ENCODE measurements around the gene ANKS3.

ANKS3 gene

DNA sequence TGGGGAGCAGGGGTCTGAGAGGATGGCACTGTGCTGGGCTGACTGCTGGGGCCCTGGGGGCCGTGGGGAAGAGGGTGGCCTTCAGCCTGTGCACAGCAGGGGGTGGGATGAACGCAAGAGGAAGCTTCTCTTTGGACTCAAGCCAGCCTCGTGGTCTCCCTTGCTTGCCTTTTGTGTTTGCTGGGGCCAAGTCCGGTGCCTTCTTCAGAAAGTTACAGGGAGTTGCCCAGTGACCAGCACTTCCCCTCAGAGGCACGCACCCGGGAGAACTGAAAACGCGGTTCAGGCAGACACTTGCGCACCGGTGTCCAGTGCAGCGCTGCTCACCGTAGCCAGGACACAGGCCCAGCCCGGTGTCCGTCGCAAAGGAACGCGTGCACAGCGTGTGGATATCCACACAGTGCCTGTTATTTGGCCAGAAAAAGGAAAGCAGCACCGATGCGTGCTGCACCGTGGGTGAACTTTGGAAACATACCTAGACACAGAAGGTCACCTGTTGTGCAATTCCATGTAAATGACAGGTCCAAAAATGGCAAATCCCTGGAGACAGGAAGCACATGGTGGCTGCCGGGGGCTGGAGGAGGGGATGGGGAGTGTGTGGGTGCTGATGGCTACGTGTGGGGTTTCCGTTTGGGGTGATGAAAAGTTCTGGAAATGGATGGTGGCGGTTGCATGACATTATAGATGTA lies 70.2 kb downstream of the ANKS3 start:
- peak; percentile 88 for DNase-seq

DNA sequence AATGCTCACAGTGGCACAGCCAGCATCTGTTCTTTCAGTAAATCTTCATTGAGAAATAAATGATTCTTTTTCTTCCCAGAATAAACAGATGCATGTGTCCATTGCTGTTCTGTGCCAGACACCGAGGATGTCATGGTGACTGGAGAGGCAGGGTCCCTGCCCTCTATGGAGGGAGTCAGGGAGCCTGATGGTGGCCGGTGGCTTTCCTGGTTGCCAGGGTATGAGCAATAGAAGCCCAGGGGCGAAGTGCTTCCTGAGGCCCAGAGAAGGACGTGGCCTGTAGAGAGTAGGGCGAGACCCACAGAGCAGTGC lies 70.7 kb downstream of the ANKS3 start:
- DNase-seq, result peak; percentile 88

DNA sequence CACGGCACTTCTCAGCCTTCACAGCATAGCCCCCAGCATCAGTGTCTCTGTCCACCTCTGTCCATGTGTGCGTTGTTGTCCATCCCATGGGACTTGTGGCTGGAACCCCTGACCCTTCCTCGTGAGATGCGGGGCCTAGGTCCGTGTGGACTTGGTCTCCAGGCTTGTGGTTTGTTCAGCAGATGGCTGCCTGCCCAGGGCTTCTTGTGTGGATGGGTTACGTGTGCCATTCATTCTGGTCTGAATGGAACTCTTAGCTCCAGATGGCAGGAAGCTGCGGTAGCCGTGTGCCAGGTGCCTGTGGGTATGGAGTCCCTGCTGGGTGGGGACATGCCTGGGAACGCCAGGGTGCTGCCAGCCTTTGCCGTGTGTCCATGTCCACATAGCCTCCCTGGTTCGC lies 72.4 kb downstream of the ANKS3 start:
- peak; percentile 95 for DNase-seq

DNA sequence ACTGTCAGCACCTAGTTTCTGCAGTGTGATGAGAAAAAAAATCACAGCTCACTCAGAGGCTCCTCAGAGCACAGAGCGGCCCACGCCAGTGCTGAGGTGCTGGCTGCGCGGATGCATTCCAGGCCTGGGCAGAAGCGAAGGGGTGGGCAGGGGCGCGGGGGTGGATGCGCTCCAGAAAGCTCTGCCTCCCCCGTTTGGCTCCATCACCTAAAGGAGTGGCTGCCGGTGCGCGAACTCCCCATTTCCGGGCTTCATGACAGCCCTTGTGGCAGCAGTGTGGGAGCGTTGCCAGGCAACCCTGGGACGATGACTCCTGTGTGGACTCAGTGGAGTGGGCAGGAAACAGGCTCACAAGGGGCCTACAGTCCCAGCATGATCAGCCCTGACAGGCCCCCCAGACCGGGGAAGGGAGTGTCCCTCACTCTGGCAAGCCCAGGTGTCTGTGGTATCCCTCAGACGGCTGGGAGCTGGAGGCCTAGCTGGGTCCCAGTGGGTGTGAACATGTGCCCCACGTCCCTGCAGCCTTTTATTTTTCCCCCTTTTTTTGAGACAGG lies 73.5 kb downstream of the ANKS3 start:
- peak; percentile 81 for DNase-seq

DNA sequence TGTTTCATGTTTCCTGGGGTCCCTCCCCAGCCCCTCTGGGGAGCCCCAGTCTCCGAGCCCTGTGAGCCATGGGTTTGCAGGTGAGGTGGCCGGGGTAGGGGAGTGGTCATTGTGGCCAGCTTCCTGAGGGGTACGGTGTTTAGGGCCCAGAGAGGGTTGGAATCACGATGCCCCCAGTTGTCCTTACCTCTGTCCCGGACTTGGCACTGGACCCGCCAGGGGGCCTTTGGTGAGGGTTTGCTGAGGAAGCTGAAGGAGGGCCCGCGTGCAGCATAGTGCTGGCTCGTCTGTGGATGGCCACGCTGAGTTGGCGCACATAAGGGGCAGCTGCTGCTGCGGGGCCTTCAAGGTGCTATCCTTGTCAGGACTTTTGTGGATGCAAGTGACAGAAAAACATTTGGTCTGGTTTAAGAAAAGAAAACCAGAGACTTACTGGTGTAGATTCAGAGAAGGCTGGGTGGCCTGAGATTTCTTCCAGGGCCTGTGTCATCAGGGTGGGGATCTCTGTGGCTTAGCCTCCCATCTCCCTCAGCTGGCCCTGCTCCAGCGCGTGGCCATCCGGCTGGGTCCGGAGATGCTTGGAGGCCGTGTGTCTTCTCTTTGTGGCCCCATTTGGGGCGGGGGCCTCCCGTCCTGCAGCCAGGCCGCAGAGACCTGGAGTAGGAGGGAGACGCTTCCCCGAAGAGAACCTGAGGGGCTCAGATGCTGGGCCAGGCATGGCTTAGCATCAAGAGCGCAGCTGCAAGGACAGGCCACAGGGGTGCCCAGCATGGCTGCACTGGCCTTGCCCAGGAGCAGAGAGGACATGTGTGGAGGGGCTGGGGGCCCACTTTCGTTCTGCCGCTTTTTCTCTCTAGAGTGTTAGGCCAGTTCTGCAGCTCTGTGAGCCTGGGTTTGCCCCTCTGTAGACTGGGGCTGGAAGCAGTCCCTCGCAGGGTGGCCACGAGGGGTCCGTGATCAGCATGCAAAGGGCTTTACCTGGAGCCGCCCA lies 74.4 kb downstream of the ANKS3 start:
- DNase-seq, result no peak

DNA sequence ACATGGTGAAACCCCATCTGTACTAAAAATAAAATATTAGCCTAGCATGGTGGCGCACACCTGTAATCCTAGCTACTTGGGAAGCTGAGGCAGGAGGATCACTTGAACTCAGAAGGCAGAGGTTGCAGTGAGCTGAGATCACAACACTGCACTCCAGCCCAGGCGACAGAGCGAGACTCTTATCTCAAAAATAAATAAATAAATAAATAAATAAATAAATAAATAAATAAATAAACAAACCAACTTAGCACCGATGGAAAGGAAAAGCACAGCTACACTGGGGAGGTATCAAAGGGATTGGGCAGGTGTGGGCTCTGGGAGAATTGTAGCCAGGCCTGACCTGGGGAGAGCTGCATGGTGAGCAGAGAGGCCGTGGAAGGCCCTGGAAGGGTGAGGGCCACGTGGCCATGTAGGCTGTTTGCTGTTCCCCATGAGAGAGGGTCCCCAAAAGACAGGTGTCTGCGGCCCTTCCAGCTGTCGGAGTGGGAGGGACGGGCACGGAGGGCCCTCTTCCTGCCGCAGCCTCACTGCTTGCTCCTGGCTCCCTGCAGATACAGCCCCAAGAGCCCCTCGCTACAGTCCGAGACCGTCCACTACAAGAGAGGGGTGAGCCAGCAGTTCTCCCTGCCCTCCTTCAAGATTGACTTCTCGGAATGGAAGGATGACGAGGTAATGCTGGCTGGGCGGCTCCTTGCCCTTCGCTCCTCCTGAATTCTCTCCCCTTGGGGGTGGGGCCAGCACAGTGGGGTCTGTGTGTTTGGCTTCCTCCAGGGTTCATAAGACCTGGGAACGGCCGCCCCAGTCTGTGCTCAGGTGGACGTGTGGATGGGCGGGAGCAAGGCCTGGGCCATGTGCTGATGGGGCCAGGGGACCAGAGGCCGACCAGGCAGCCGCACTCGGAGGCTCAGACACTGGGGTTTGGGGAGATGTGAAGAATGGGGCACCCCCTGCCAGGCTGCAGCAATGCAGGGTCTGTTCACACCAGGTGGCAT lies 77.1 kb downstream of the ANKS3 start:
- no peak for DNase-seq

DNA sequence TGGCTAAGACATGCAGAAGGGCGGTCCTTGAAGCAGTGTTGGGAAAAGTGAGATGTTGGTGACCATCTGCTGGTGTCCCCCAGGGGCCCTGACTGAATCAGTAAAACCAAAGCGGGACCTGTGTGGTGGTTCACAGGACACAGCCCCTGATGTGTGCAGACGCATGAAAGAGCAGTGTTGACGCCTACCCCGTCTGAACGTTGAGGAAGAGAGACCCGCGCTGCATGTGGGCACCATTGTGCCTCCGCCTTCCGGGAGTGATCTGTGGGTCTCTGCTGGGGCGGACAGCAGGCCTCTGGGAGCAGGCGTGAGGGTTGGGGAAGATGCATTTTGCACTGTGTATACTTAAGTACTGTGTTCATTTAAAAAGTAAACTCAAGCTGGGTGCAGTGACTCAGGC lies 77.8 kb downstream of the ANKS3 start:
- no peak for DNase-seq

DNA sequence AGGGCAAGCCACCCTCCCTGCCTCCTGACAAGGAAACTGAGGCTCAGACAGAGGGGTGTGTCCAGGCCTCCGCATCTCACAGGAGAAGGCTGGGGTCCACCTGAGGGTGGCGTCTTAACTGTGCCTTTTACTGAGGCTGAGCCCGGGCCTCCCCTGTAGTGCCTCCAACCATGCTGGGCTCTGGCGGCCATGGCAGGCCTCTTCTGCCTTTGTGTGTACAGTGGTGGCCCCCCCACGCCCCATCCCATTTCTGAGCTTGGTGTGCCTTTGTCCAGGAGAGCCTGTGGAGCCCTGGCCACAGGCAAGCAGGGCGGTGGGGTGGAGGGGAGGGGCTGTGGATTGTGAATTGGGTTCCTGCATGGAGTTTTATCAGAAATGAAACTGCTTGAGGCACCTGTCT lies 78.3 kb downstream of the ANKS3 start:
- DNase-seq, result no peak

DNA sequence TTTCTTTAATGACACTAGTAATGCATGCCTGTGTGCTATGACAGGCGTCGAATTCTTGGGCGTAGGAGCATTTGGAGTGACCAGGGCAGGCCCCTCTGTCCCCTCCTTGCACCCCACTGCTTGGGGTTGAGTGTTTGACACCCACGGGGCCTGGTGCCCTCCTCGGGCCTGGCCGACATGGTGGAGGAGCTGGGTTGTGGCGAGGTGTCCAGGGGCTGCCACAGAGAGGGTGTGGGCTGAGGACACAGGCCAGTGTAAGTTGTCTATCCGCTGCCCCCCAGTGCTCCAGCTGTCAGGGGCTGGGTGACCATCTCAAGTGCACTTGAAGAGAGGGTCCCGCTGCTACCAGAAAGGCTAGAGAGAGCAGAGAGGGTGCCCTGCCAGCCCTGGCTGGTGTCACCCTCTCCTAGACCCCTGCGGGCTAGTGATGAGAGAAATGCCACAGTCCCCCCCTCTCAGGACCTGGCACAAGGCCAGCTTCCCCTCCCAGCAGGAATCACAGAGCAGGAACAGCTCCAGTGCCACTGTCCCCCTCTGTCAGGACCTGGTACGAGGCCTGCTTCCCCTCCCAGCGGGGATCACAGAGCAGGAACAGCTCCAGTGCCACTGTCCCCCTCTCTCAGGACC lies 79.0 kb downstream of the ANKS3 start:
- DNase-seq, result no peak

DNA sequence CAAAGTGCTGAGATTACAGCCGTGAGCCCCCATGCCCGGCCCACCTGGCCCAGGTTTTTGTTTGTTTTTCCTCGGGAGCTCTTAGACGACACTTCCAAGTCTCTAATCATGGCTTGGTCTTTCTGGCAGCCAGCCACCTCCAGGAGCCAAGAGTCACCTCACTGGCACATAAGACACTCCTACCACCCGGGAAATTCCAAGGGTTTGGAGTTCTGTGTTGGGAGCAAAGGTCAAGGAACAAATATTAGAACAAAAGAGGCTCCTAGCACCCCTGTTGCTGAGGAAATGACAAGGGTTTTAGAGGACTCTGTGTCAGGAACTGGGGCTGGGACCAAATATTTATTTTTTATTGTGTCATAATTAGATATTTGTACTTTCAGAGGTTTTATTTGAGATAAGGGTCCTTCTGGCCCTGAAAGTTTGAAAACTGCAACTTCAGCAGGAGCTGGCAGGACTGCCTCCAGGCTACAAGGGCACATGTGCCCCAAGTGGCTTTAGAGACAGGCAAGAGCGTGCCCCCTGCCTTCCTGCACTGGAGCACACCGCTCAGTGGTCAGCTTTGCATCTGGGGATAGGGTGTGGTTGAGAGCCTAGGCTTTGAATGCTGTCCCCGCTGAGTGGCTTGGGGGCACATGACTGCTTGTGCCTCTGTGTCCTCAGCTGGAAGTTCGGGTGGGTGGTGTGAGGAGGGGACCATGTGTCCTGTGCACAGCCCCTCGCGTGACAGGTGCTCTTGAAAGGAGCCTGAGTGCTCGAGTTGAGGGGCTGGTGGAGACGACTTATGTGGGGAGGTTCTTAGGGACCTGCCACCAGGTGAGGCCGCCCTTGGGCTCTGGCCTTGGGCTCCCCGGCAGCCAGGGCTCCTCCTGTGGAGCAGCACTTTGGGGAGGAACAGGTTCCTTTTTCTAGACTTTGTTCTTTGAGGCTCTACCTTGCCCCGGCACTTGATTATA lies 79.8 kb downstream of the ANKS3 start:
- DNase-seq, result peak; percentile 33

DNA sequence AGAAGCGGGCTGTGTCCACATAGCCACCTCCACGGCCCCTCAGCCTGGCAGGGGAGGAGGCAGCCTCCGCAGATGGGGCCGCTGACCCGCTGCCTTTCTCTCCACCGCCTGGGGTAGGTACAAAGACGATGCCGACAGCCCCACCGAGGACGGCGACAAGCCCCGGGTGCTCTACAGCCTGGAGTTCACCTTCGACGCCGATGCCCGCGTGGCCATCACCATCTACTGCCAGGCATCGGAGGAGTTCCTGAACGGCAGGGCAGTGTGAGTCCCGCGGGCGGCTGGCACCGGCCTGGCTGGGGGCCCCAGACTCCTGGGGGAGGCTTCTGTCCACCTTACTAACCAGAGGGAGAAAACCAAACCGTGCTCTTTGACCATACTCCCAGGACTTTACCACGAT lies 81.5 kb downstream of the ANKS3 start:
- no peak for DNase-seq

DNA sequence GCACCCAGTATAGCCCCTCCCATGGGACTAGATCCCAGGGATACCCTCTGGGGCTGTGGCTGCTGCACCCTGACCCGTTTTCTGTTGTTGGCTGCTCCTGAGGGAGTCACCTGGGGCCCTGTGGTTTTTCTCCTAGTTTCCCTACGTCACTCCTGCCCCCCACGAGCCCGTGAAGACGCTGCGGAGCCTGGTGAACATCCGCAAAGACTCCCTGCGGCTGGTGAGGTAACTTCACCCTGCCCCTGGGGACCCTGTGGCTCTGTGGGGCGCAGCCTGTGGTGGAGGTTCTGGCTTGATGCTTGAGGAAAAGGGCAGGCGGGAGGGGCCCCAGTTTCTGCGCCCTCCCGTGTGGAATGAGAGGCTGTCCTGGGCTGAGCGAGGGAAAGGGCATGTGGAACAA lies 82.2 kb downstream of the ANKS3 start:
- no peak for DNase-seq

DNA sequence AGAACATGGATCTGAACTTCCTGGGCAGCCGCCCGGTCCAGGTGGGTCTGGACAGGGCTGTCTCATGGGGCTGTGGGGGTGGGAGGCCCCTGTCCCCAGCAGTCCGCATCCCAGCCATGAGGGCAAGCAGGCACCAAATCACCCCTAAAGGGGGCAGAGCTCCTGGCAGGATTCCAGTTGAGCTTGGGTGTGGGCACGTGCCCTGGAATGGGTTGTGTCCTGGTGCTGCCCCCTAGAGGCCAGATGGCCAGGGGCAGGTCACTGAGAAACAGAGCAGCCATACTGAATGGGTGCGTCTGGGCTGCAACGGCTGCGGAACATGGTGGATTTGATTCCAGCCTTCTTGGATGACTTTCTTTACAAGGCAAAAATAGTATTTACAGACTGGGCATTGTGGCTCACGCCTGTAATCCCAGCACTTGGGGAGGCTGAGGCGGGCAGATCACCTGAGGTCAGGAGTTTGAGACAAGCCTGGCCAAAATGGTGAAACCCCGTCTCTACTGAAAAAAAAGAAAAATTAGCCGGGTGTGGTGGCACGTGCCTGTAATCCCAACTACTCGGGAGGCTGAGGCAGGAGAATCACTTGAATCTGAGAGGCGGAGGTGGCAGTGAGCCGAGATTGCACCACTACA lies 83.5 kb downstream of the ANKS3 start:
- peak; percentile 89 for DNase-seq

DNA sequence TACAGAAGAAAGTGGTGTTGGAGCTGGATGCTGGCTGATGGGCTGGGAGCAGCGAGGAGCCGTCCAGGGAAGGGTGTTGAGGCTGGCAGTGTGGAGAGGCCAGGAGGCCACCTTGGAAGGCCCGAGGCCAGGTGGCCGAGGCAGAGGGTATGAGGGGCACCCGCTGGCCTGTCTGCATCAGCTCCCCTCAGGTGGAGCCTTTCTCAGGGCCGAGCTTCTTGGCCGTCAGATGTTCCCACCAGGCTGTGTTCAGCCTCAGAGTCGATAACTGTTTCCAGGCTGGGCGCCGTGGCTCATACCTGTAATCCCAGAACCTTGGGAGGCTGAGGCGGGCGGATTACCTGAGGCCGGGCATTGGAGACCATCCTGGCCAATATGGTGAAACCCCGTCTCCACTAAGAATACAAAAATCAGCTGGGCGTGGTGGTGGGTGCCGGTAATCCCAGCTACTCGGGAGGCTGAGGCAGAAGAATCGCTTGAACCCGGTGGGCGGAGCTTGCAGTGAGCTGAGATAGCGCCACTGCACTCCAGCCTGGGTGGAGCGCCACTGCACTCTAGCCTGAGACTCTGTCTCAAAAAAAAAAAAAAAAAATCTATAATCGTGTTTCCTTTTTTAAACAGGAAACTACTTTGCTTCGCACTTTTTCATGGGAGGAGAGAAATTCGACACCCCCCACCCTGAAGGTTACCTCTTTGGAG lies 84.2 kb downstream of the ANKS3 start:
- no peak for DNase-seq

DNA sequence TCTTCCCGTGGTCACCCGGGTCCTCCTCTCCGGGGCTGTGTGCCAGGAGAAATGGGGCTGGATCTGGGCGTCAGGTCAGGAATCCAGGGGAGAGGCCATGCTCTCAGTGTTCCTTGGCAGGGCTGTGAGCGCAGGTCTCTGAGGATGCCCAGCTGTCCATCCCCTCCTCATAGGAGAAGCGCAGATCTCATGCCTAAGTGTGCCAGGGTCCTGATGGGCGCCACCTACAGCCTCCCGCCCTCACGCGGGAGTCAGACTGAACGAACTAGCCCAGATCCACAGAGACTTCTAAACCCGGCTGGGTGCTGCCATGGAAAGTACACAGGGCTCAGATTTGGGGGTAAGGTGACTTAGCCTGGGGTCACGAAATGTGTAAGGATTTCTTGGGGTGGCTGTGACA lies 85.2 kb downstream of the ANKS3 start:
- DNase-seq, result no peak

DNA sequence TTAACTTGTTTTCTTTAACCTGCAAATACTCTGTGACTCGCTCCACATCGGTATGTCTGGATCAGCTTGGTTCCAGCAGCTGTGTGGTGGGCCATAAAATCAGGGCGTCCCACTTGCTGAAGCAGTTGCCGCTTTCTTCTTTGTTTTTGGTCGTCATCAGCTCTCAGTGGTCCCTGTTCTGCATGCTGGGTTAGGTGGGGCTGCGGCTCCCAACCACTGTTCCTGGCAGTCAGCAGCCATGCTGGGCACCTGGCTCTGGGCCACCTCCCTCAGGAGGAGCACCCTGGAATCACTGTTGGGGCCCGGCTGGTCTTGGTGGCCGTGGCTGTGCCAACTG lies 86.5 kb downstream of the ANKS3 start:
- DNase-seq, result no peak

DNA sequence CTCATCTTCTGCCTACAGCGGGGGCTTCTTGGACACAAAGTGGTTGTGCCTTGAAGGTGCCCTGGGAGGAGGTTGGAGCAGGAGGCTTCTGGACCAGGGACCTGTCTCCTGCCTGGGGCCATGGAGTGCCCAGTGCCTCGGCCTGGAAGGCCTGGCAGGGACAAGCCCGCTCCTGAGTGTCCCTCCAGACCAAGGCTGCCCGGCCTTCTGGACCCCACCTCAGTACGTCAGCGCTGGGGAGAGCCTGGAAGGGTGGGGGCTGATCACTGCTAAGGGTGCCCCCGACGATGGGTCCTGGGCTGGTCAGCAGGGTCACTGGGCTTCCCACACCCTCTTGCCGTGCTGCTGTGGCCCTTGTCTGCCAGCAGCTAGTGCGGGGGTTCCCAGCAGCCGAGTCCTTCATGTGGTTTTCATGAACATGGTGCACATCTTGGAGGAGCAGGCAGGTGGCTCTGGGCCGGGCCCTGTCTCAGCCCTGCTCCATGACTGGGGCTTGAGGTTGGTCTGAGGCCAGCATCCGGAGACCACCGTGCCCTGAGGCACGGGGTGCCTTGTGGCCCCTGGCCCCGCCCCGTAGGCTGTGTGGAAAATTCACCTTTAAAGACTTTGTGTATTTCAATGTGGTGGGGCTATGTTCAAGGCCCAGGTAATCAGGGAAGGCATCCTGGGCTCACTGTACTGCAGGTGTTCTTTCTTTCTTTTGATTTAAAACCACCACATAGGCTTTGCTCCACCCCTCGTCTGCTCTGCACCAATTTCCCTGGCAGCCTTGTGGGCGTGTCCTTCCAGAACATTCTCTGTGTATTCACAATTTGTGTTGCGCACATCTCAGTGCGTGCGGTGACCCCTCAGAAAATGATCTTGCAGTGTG lies 87.1 kb downstream of the ANKS3 start:
- no peak for DNase-seq

Data from NCI-H69 (cell line).